Heart right ventricle (tissue), 16 donors: ENCODE data around the gene ITGB3BP. TPM values are rescaled to one million over a fixed set of nuclear protein-coding genes. Genes with fewer than 3 reads are reported as not detected.
"Not testable (repeated sequence)": the region's sequence is repeated elsewhere in the genome, so short reads cannot be mapped to it uniquely, and the experiment has no call there.

Experiments
- ATAC-seq, 8 donors: fragments of 200-7000 bp; cut with Tn5 transposase; one replicate each; pipeline ENCODE4 v1.9.1; 2020; ENCODE audit warnings: mild to moderate bottlenecking in 8 of 8, moderate library complexity in 8 of 8, moderate number of reproducible peaks in 1 of 8
- DNase-seq, 2 donors: peaks; one replicate each; pipeline ENCODE4 v3.0.0-alpha.2; 2020
- H3K27ac ChIP-seq, 10 donors: fragments of 200-600 bp; sonication (generic) in 2 of 10; one replicate each; pipeline versions ENCODE4 v1.5.0 to v1.8.0; 2020 to 2022; ENCODE audit warnings: mild to moderate bottlenecking in 3 of 10
- H3K27me3 ChIP-seq, 7 donors: fragments of 200-600 bp; one replicate each; pipeline ENCODE4 v1.8.0; 2021 to 2022; ENCODE audit warnings: mild to moderate bottlenecking in 2 of 7
- H3K36me3 ChIP-seq, 9 donors: fragments of 200-600 bp; sonication (generic) in 1 of 9; one replicate each; pipeline versions ENCODE4 v1.5.0 to v1.8.0; 2020 to 2022; ENCODE audit warnings: mild to moderate bottlenecking in 2 of 9
- H3K4me1 ChIP-seq, 9 donors: fragments of 200-600 bp; sonication (generic) in 1 of 9; one replicate each; pipeline versions ENCODE4 v1.5.0 to v1.8.0; 2020 to 2022; ENCODE audit warnings: mild to moderate bottlenecking in 4 of 9
- H3K4me3 ChIP-seq, 10 donors: fragments of 200-600 bp; sonication (generic) in 2 of 10; one replicate each; pipeline versions ENCODE4 v1.5.0 to v1.8.0; 2020 to 2022; ENCODE audit warnings: mild to moderate bottlenecking in 7 of 10, moderate library complexity in 2 of 10
- H3K9me3 ChIP-seq, 11 donors: fragments of 200-600 bp in 10 of 11; sonication (generic) in 2 of 11; one replicate each; pipeline versions ENCODE4 v1.5.0 to v1.8.0; 2013 to 2022; ENCODE audit warnings: mild to moderate bottlenecking in 2 of 11, control low read depth in 1 of 11, moderate library complexity in 1 of 11
- CTCF ChIP-seq, 9 donors: fragments of 200-600 bp; sonication (generic) in 2 of 9; IDR thresholded peaks; one replicate each; pipeline versions ENCODE4 v1.5.0 to v1.8.0; 2021 to 2022; ENCODE audit warnings: antibody characterized with exemption in 9 of 9, mild to moderate bottlenecking in 5 of 9, moderate library complexity in 1 of 9
- WGBS, 2 donors: extraction: QIAGEN DNeasy Blood & Tissue Kit; methylation state at CpG; one replicate each; pipeline ENCODE4 v1.1.7; 2013; ENCODE audit warnings: inconsistent platforms in 1 of 2; 5-methylcytosine and 5-hydroxymethylcytosine counted together
- intact Hi-C, 10 donors: fragments of 100-400 bp; cut with DNase I; formaldehyde crosslinking; loops; one replicate each; pipeline versions ENCODE4 v1.11.1 to v1.14.2; 2022
- long read RNA-seq, 3 donors: library from polyadenylated mRNA; unstranded; transcript quantifications; one replicate each; pipeline ENCODE4 v2.0.0, GENCODE V29; 2020 to 2021
- polyA plus RNA-seq, 2 donors: library from polyadenylated mRNA; stranded (reverse); fragments of 200-250 nt; gene quantifications; one replicate each; pipeline ENCODE4 v1.2.3, GENCODE V29; 2013
- total RNA-seq, 10 donors: library from RNA; stranded (reverse); fragmentation: NEBNext Ultra II Directional in 3 of 10; extraction: Animal tissue kit (Norgen Biotek cat#: 25700) in 3 of 10; gene quantifications; one replicate each; pipeline versions ENCODE4 v1.2.1 to v1.2.4, GENCODE V29; 2021 to 2023
- donor health status: Arrhythmogenic right ventricular cardiomyopathy.
- donor health status: ischemic (EF 13 %, LVEDD 7.1; RV severe dilation, severe dysfunction).
- donor health status: healthy with polysubstance abuse.
- donor health status: DM: no; HTN: yes; CAD: no.
- donor health status: DM: no; HTN: no; CAD: no.
- donor health status: ischemic (EF 25% LVEDD 6.9; RV normal size, moderate dysfunction).
- donor health status: ischemic (EF 25% LVEDD 5.7; RV mildly dilated, moderate dysfunction).
- donor health status: healthy.
- donor health status: DM: yes; HTN: yes; CAD: no.
- donor health status: Ischemic cardiomyopathy.
- donor health status: ischemic (EF 35%, LVEDD 5.7; RV mildly dilated, moderate dysfunction).
- donor health status: nonischemic (EF 11% LVEDD 7.7; RV severe dilation, severe dysfunction).
- donor health status: DM: yes; HTN: yes; CAD: no.
- donor health status: PGD.
- donor health status: ischemic (EF 29% LVEDD 5.4; RV normal size, mild dysfunction).
- donor health status: nonischemic (EF 23%, LVEDD 6.1; RV moderate dilation, normal function).

The ITGB3BP gene
- 10 to 100 TPM in 2 of 10 donors, 1 to 10 TPM in 8; 4.3 to 14.7 (median 7.4) TPM for total RNA-seq
- 10 to 100 TPM in 1 of 2 donors, 1 to 10 TPM in 1; 5.8 to 12.9 TPM for polyA plus RNA-seq
- long read RNA-seq, donor 1, transcript ITGB3BP-212 (10 exons, 1,285 nt): major isoform, 5 of 9 reads
- long read RNA-seq, donor 1, partial matches to known transcripts: 1 of 9 reads
- long read RNA-seq, donor 1, other reads (novel, unspliced or antisense): 3 of 9 reads
- long read RNA-seq, donor 2, partial matches to known transcripts: 1 of 7 reads
- long read RNA-seq, donor 2, other reads (novel, unspliced or antisense): 4 of 7 reads
- long read RNA-seq, donor 3, partial matches to known transcripts: 1 of 5 reads
- long read RNA-seq, donor 3, other reads (novel, unspliced or antisense): 3 of 5 reads

- DNase-seq (peak; percentile 75 to 85), ATAC-seq (peak; percentile 92 to 97 (median 96))
- intact Hi-C loops: loop anchor here in 1 of 10 donors (10.0 kb wide), 1 partner anchor 678 kb away; no protein-coding TSS in a partner anchor
- Histone ChIP-seq H3K9me3 (no peaks in the 10 kb centered on the region), H3K27ac (peak within 1 kb of the TSS; percentile 78 to 96 (median 89)), H3K36me3 (peaks cover 0 to 27% (median 0%) of the 10 kb centered on the region in 9 donors), H3K4me1 (peaks cover 3 to 24% (median 18%) of the 10 kb centered on the region in 9 donors), H3K27me3 (no peaks in the 10 kb centered on the region), H3K4me3 (peak within 1 kb of the TSS; percentile 49 to 86 (median 74))
- no peak for TF ChIP-seq CTCF (IDR thresholded peaks at IDR 0.05)
- WGBS, 2 donors: 0% methylated on average over 50 of the region's 50 CpGs
Observed at GRCh38 chr1:63522891-63523728, at the start of gene ITGB3BP, which contains the start of gene EFCAB7. Gene ITGB3BP, minus strand, starts transcription at chr1:63523225. Its CDS starts 92 bp downstream, at chr1:63523133. Gene EFCAB7, plus strand, starts transcription at chr1:63523525. Its CDS starts 2,048 bp downstream, at chr1:63525573.

- not testable (repeated sequence) for ATAC-seq
- intact Hi-C loops: loop anchor here in 2 of 10 donors (10.0 kb wide), 1 partner anchor 672 kb away; no protein-coding TSS in a partner anchor
Observed at GRCh38 chr1:63572686-63573085, 49.7 kb upstream of the ITGB3BP start.

GRCh38 chr1:63569640-63570316, 46.8 kb upstream of the ITGB3BP start:
- no peaks in the 10 kb centered on the region for H3K9me3 ChIP-seq
- no peaks in the 10 kb centered on the region for H3K27me3 ChIP-seq
- DNase-seq: no peak
- H3K27ac ChIP-seq: no peak overlapping the region
- ATAC-seq: no peak
- no peak for TF ChIP-seq CTCF (IDR thresholded peaks at IDR 0.05)
- H3K4me3 ChIP-seq: no peak overlapping the region
- H3K36me3 ChIP-seq: peaks cover 0 to 30% (median 0%) of the 10 kb centered on the region in 9 donors
- 87% methylated on average over 3 of the region's 3 CpGs for WGBS, 2 donors
- H3K4me1 ChIP-seq: peaks cover 0 to 4% (median 0%) of the 10 kb centered on the region in 9 donors
- intact Hi-C loops: loop anchor here in 4 of 10 donors (5.0 to 10.0 kb wide), 3 partner anchors 573 to 678 kb away; no protein-coding TSS in a partner anchor

More at GRCh38 chr1:63572686-63573085, 49.7 kb upstream of the ITGB3BP start:
- not testable (repeated sequence) for H3K27ac ChIP-seq, H3K9me3 ChIP-seq, H3K4me3 ChIP-seq, DNase-seq, H3K27me3 ChIP-seq, H3K4me1 ChIP-seq
- WGBS, 2 donors: 87 to 91% methylated on average over 8 of the region's 8 CpGs
- H3K36me3 ChIP-seq: peaks cover 0 to 22% (median 0%) of the 10 kb centered on the region in 9 donors

GRCh38 chr1:63569068-63569467, 46.0 kb upstream of the ITGB3BP start:
- DNase-seq (no peak), ATAC-seq (no peak)
- Histone ChIP-seq H3K4me3 (no peak overlapping the region), H3K36me3 (peaks cover 0 to 35% (median 0%) of the 10 kb centered on the region in 9 donors), H3K27ac (no peak overlapping the region), H3K9me3 (no peaks in the 10 kb centered on the region), H3K27me3 (no peaks in the 10 kb centered on the region), H3K4me1 (peaks cover 0 to 2% (median 0%) of the 10 kb centered on the region in 9 donors)
- intact Hi-C loops: loop anchor here in 2 of 10 donors (5.0 kb wide), 2 partner anchors 573 to 678 kb away; no protein-coding TSS in a partner anchor
- 93% methylated on average over 4 of the region's 4 CpGs for WGBS, 2 donors
- no peak for TF ChIP-seq CTCF (IDR thresholded peaks at IDR 0.05)
